ENCODE results near the gene CAMK1G. TPM values are rescaled to one million over a fixed set of nuclear protein-coding genes. Genes with fewer than 3 reads are reported as not detected.

CAMK1G gene
- total RNA-seq, 2 experiments from 2014 or later: 0.69 to 0.94 TPM

DNA sequence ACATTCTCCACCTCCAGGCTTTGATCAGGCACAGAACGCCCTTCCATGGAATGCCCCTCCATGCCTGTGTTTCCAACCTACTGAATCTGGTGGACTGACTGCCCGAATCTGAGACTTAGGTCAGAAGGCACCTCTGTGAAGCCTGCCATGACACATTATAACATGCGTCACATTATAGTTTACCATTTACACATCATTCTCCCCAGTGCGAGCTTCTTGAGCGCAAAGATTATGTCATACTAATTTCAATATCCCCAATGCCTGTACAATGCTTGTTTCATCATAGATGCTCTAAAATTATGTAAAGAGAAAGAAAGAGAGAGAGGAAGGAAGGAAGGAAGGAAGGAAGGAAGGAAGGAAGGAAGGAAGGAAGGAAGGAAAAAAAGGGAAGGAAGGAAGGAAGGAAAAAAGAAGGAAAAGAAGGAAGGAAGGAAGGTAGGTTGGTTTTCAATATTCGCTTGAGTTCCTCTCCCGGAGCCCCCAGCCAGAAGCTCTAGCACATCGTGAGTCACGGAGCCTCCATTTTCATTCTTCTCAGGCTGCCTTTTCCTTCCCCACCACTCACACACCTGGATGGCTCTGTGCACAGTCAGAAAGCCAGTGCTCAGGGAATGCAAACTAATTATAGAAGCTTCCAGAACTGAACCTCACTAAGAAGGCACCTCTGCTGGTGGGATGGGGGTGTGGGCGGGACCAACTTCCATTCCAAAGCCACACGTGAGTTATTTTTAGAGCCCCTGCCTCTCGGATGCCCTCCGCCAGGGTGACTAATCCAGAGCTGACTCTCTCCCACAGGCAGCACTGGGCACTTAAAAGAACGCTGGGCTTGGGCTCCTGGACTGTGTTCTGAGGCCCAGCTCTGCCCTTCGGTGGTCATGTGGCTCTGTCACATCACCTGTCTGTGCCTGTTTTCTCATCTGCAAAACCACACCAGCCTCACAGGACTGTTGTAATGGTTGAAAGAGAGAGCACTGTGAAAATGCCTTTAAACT, 41.3 kb downstream of the CAMK1G start:
- Mint-ChIP-seq H3K27me3 (no peaks in the 10 kb centered on the region), H3K36me3 (no peaks in the 10 kb centered on the region), H3K4me3 (no peak overlapping the region), H3K9me3 (no peaks in the 10 kb centered on the region), H3K4me1 (ENCODE audit: low read depth) (peaks cover 14% of the 10 kb centered on the region), H3K27ac (no peak overlapping the region)
- POLR2A ChIA-PET: interaction anchor here (0.9 to 1.1 kb wide), 2 partner anchors 9 to 126 kb away, joined by 3 read pairs; no protein-coding TSS in a partner anchor
- CTCF ChIA-PET: interaction anchor here (0.9 to 1.5 kb wide), 5 partner anchors 31 to 68 kb away, joined by 3 to 5 read pairs (median 3); no protein-coding TSS in a partner anchor
- intact Hi-C loops (cut with micrococcal nuclease): loop anchor here (5.0 kb wide), 1 partner anchor 33 kb away; no protein-coding TSS in a partner anchor
- DNase-seq: no peak

DNA sequence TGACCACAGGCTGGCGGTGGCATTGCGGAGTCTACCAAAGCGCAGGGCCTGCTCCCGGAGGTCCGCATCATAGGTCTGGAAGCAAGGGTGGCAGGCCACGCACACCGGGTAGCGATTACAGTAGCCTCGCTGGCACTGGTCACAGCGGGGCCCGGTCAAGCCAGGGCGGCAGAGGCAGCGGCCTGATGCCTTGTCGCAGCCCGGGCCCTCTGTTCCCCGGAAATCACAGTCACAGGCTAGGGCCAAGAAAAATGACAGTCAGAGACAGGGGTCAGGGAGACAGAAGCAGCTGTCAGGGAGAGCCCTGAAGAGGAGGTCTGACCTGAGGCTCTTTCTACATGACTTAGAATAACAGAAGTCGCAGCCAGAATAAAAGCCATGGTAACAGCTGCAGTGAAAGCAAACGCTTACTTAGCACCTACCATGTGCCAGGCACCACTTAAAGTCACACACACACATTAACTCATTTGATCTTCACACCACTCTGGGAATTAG, 42.3 kb downstream of the CAMK1G start:
- no peak overlapping the region for H3K4me3 Mint-ChIP-seq
- no peak overlapping the region for H3K27ac Mint-ChIP-seq
- ChIA-PET CTCF (interaction anchor here (1.1 kb wide), 1 partner anchor 56 kb away, joined by 5 read pairs; no protein-coding TSS in a partner anchor), POLR2A (no interaction called here)
- H3K27me3 Mint-ChIP-seq: no peaks in the 10 kb centered on the region
- no peak for DNase-seq
- no peaks in the 10 kb centered on the region for H3K36me3 Mint-ChIP-seq
- H3K4me1 Mint-ChIP-seq (ENCODE audit: low read depth): peaks cover 14% of the 10 kb centered on the region
- intact Hi-C loops (cut with micrococcal nuclease): loop anchor here (5.0 kb wide), 1 partner anchor 34 kb away; no protein-coding TSS in a partner anchor
- no peaks in the 10 kb centered on the region for H3K9me3 Mint-ChIP-seq

DNA sequence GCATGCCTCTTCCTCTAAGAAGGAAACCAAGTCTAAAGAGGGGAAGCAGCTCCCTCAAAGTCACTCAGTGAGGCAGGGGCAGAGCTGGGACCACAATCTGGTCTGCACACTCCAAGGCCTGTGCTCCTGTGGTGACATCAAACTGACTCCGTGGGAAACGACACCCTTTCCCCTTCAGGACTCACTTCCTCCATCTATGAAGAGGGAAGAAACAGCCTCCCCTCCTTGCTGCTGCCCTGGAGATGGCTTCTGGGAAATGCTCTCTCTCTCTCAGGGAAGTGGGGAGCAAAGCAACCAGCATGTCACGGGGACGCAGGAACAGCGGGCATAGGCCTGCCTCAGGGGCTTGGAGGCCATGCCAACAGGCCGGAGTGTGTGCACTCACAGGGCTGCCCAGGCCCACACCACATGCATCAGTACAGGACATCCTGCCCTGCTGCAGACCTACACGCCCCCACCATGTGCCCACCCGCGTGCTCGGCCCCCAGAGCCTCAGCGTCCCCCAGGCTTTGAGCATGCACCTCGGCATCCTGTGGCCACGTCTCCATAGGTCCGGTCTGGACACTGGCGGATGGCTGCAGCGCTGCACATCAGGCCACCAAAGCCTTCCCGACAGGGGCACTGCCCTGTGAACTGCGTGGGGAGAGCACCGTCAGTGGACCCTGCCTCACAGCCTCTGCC, 43.0 kb downstream of the CAMK1G start:
- Mint-ChIP-seq H3K4me1 (ENCODE audit: low read depth) (peaks cover 14% of the 10 kb centered on the region), H3K27ac (no peak overlapping the region), H3K36me3 (no peaks in the 10 kb centered on the region), H3K27me3 (no peaks in the 10 kb centered on the region), H3K4me3 (no peak overlapping the region), H3K9me3 (no peaks in the 10 kb centered on the region)
- CTCF ChIA-PET: interaction anchor here (0.8 to 5.0 kb wide), 15 partner anchors 15 to 102 kb away, joined by 3 to 35 read pairs (median 8); partner anchors contain the start of gene CAMK1G
- intact Hi-C loops (cut with micrococcal nuclease): loop anchor here (1.0 to 5.0 kb wide), 4 partner anchors 34 to 121 kb away; no protein-coding TSS in a partner anchor
- POLR2A ChIA-PET: no interaction called here
- no peak for DNase-seq

DNA sequence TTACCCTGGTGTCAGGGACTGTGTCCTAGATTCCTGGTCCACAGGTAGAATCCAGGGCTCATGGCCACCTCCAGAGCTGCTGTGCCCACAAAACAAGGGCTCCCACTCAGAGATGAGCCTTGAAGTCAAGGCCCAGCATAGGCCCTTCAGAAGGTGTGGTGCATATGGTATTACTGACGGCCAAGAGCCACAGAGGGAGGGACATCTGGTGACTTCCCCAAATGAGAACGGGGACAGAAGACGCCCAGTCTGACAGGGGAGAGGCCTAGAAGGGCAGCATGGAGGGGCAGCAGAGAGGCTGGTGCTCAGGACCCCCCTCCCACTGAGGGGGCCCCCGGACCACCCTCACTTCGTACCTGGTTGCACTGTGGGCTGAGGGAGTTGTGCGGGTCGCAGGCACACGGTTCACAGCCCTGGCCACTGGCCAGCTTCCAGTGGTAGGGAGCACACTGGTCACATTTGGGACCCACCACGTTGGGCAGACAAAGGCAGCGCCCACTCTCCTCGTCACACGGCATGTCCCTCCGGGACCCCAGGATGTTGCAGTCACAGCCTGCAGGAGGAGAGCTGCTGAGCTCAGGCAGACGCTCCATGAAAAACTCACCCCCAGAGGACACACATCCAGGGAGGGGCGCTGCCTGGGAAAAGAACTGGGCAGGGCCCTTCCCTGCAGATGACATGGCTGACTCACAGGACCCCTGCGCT, 43.7 kb downstream of the CAMK1G start:
- Mint-ChIP-seq H3K36me3 (no peaks in the 10 kb centered on the region), H3K4me1 (ENCODE audit: low read depth) (peaks cover 14% of the 10 kb centered on the region), H3K9me3 (no peaks in the 10 kb centered on the region), H3K27ac (no peak overlapping the region), H3K4me3 (no peak overlapping the region), H3K27me3 (no peaks in the 10 kb centered on the region)
- ChIA-PET POLR2A (no interaction called here), CTCF (interaction anchor here (0.5 to 5.0 kb wide), 30 partner anchors 8 to 154 kb away, joined by 3 to 35 read pairs (median 5); partner anchors contain the start of genes CAMK1G and HSD11B1)
- no peak for DNase-seq
- intact Hi-C loops (cut with micrococcal nuclease): loop anchor here (1.0 to 5.0 kb wide), 4 partner anchors 35 to 120 kb away; no protein-coding TSS in a partner anchor

DNA sequence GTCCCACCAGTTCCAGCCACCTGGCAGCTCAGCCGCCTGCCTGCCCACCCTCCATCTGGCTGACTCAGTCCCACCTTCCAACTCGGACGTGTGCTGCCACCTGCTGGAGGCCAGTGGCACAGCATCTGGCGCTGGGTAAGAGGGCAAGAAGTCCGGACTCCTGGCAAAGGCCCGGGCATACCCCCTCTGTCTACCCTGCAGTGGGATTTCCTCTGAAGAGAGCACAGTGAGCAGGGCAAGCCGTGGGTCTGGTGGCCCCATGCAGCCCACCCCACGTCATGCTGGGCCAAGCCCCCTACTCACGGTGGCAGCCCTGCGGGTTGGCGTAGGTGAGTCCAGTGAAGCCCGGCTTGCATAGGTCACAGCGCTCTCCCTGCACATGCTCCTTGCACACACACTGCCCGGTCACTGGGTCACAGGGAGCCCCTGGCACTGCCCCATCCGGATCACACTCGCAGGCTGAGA, 44.2 kb downstream of the CAMK1G start:
- peak; percentile 88 for DNase-seq
- no peak overlapping the region for H3K27ac Mint-ChIP-seq
- POLR2A ChIA-PET: no interaction called here
- H3K36me3 Mint-ChIP-seq: no peaks in the 10 kb centered on the region
- CTCF ChIA-PET: interaction anchor here (0.5 to 5.0 kb wide), 31 partner anchors 9 to 154 kb away, joined by 3 to 35 read pairs (median 5); partner anchors contain the start of genes CAMK1G and HSD11B1
- no peaks in the 10 kb centered on the region for H3K9me3 Mint-ChIP-seq
- H3K4me3 Mint-ChIP-seq: no peak overlapping the region
- peaks cover 14% of the 10 kb centered on the region for H3K4me1 Mint-ChIP-seq (ENCODE audit: low read depth)
- intact Hi-C loops (cut with micrococcal nuclease): loop anchor here (1.0 to 5.0 kb wide), 6 partner anchors 21 to 120 kb away; no protein-coding TSS in a partner anchor
- no peaks in the 10 kb centered on the region for H3K27me3 Mint-ChIP-seq

DNA sequence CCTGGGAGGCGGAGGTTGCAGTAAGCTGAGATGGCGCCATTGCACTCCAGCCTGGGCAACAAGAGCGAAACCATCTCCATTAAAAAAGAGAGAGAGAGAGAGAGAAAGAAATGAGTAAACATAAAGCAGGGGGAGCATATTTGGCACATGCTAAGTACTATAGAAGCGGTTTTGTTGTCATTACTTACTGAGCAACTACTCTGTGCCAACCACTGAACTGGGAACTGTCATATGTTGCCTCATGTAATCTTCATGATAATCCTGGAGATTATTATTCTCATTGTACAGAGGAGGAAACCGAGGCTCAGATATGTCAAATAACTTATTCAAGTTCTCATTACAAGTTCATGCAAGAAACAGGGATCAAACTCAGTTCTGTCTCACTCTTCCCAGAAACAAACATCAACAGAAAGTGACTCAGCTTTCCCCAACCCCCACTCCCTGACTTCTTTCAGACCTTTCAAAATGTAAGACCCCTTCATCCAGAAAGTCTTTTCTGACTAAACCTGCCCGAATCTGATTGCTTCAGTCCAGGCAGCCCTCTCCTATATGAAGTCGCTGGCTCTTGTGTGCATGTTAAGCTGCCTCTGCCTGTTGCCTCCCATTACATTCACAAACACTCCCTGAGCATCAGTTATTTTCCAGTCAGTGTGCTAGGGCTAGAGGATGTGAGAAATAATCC, 45.2 kb downstream of the CAMK1G start:
- Mint-ChIP-seq H3K27me3 (no peaks in the 10 kb centered on the region), H3K27ac (no peak overlapping the region), H3K9me3 (no peaks in the 10 kb centered on the region), H3K4me1 (ENCODE audit: low read depth) (peaks cover 14% of the 10 kb centered on the region), H3K36me3 (no peaks in the 10 kb centered on the region), H3K4me3 (no peak overlapping the region)
- CTCF ChIA-PET: interaction anchor here (0.8 to 5.0 kb wide), 11 partner anchors 10 to 120 kb away, joined by 3 to 35 read pairs (median 5); no protein-coding TSS in a partner anchor
- DNase-seq: peak; percentile 49
- intact Hi-C loops (cut with micrococcal nuclease): loop anchor here (2.0 to 5.0 kb wide), 3 partner anchors 22 to 36 kb away; no protein-coding TSS in a partner anchor
- POLR2A ChIA-PET: no interaction called here

DNA sequence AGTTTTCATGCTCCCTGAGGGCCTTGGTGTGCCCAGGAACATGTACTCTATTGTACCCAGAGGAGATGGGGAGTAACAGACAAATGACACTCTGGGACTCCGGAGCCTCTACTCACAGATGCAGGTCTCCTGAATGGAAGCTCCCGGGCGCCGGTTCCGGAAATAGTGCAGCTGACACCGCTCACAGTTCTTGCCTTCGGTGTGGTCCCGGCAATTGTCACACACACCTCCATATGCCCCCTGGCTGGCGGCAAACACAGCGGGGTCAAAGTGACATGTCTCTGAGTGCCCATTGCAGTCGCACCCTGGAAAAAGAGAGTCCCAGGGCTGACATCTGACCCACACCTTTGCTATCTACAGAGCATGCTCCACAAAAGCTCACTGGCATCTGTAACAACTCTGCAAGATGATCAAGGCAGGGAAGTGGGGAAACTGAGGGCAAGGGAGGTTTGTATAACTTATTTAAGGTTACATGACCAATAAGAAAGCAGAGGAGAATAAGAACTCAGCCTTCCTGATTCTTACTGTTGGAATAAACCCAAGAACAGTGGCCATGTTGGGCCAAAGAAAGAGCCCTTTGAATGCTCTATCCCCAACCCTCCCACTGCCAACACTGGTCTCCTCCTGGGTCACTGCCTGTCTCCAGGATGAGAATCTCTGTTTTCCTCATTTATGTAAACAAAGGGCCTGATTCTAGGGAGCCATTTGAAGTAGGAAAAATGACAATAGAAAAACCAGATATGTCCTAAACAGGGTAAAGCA, 46.3 kb downstream of the CAMK1G start:
- no peaks in the 10 kb centered on the region for H3K36me3 Mint-ChIP-seq
- ChIA-PET POLR2A (no interaction called here), CTCF (interaction anchor here (0.8 to 5.0 kb wide), 7 partner anchors 27 to 119 kb away, joined by 3 to 35 read pairs (median 3); no protein-coding TSS in a partner anchor)
- no peak for DNase-seq
- H3K4me3 Mint-ChIP-seq: no peak overlapping the region
- no peaks in the 10 kb centered on the region for H3K27me3 Mint-ChIP-seq
- H3K9me3 Mint-ChIP-seq: no peaks in the 10 kb centered on the region
- intact Hi-C loops (cut with micrococcal nuclease): loop anchor here (2.0 to 5.0 kb wide), 3 partner anchors 21 to 38 kb away; no protein-coding TSS in a partner anchor
- H3K4me1 Mint-ChIP-seq (ENCODE audit: low read depth): peaks cover 15% of the 10 kb centered on the region
- no peak overlapping the region for H3K27ac Mint-ChIP-seq

DNA sequence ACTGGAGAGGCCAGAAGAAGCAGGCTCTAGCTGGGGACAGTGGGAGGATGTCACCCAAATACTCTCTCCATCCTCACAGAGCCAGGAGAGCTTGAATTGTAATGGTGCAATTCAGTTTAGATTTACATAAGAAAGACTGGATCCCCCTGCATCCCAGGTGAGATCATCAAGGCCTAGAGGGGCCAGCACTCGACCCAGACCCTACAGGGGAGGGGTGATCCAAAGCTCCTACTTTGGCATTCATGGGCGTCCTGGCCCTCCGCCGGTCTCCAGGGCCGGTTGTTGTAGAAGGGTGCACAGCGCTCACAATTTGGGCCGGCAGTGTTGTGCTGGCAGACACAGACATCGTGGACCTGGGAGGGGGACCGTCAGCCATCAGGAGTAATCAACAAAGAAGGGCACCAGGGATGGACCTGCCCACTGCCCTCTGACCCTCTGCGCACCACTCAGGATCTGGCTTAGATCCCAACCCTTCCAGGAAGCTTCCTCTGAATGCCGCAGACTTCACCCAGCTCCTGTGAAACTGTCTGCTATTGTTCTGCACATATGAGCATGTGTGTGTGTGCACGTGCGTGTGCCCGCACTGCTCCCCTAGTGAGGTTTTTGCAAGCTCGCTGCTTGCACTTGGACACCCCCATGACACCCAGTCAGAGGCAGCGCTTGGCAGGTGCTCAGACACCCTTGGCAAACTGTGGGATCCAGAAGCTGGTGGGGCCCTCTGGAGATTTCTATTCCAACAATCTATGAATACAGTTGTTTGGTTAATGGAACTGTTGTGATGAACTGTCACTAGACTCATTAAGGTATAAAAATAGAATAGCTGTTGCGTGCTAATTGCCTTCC, 47.1 kb downstream of the CAMK1G start:
- Mint-ChIP-seq H3K27me3 (no peaks in the 10 kb centered on the region), H3K27ac (no peak overlapping the region)

DNA sequence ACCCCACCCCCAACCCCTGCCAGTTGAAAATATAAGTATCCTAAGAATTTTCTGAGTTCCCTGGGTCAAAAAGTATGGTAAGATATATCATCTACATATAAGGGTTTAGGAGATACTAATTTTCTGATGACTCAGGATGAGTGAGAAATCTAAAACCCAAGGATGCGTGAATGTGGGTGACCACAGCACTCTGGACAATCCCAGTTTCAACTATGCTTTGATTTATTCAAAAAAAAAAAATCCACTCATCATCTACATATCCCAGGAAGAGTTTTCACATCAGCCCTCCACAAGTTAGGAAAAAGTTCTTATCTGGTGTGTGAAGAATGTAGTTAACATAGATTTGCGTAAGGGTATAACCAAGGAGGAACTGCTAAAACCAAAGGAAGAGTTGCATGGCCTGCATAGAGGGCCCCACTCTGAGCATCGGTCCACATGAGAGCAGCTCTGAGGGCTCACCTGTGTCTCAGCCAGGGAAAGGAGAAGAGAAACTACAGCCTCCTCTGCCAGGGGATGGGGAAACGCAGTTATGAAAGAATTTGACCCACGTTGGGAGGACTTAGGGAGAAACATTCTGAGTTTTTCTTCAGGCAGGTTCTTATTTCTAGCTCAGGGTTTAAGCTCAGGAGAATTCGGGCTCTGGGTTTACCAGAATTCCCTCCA, 50.0 kb downstream of the CAMK1G start:
- Mint-ChIP-seq H3K4me3 (no peak overlapping the region), H3K4me1 (ENCODE audit: low read depth) (peaks cover 12% of the 10 kb centered on the region), H3K27me3 (no peaks in the 10 kb centered on the region), H3K27ac (no peak overlapping the region), H3K9me3 (no peaks in the 10 kb centered on the region), H3K36me3 (no peaks in the 10 kb centered on the region)
- ChIA-PET CTCF (interaction anchor here (0.8 to 2.0 kb wide), 3 partner anchors 53 to 67 kb away, joined by 3 to 5 read pairs (median 4); no protein-coding TSS in a partner anchor), POLR2A (no interaction called here)
- DNase-seq: no peak
- intact Hi-C loops (cut with micrococcal nuclease): no loop called here

More for the DNA sequence above, 47.1 kb downstream of the CAMK1G start:
- Mint-ChIP-seq H3K9me3 (no peaks in the 10 kb centered on the region), H3K36me3 (no peaks in the 10 kb centered on the region), H3K4me1 (ENCODE audit: low read depth) (peaks cover 16% of the 10 kb centered on the region), H3K4me3 (no peak overlapping the region)
- intact Hi-C loops (cut with micrococcal nuclease): no loop called here
- ChIA-PET POLR2A (no interaction called here), CTCF (interaction anchor here (1.0 to 5.0 kb wide), 6 partner anchors 12 to 118 kb away, joined by 3 to 35 read pairs (median 6); no protein-coding TSS in a partner anchor)
- no peak for DNase-seq

Measured in activated CD4-positive, alpha-beta memory T cell treated with anti-CD3 and anti-CD28 coated beads for 36 hours (primary cell).